ENCODE results near the gene SYCN. TPM values are rescaled to one million over a fixed set of nuclear protein-coding genes. Genes with fewer than 3 reads are reported as not detected.

Gene SYCN
- total and polyA plus RNA-seq, 2 of the 8 experiments (the other 6 are each of a cell fraction or from before 2014, with no cell fraction given) = not detected

DNA sequence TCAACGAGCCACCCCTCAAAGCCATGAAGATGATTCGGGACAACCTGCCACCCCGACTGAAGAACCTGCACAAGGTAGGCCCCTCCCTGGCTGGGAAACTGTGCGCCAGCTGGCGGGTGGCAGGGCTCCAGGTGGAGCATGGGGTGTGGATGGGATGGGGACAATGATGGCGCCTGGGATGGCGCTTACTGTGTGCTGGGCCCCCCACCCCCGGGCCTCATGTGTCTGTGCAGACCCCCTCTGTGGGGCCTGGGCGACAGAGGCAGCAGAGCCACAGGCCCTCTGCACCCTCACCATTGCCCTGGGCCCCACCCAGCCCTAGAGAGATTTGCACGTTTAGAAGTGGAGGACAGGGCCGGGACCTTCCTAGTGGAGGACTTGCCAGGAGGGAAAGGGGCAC is 26.3 kb downstream of the SYCN start:
- no peak overlapping the region for H3K14ac ChIP-seq (ENCODE audit: insufficient read length)
- no peaks in the 10 kb centered on the region for H3K23me2 ChIP-seq (ENCODE audit: low read depth, low read length)
- no peak overlapping the region for H3K56ac ChIP-seq (replicated peaks; ENCODE audit: insufficient read length, low read depth, low read length)
- no peak overlapping the region for H3K4me3 ChIP-seq (ENCODE audit: extremely low read depth in 1 of 4, insufficient read depth in 2 of 4, low read depth in 3 of 4, low read length in 4 of 4)
- no peaks in the 10 kb centered on the region for H3K79me2 ChIP-seq (ENCODE audit: control insufficient read depth in 1 of 2, insufficient read depth in 2 of 2, low read length in 2 of 2)
- H2BK5ac ChIP-seq (ENCODE audit: low read depth, low read length) = no peak overlapping the region
- no peak overlapping the region for H3K27ac ChIP-seq (ENCODE audit: low read depth, low read length)
- no peak overlapping the region for H2BK20ac ChIP-seq (ENCODE audit: low read length)
- no peak overlapping the region for H4K91ac ChIP-seq (replicated peaks; ENCODE audit: insufficient read length, low read length)
- no peaks in the 10 kb centered on the region for H3K27me3 ChIP-seq (replicated peaks in 1 of 4; ENCODE audit: control insufficient read depth in 3 of 4, extremely low read depth in 1 of 4, insufficient read depth in 3 of 4, low read length in 3 of 4)
- H2BK12ac ChIP-seq (ENCODE audit: low read depth, low read length) = no peak overlapping the region
- no peak for TF ChIP-seq JUN (IDR thresholded peaks at IDR 0.05; ENCODE audit: low read depth, low read length)
- TF ChIP-seq SRF (IDR thresholded peaks at IDR 0.05; ENCODE audit: low read depth, low read length) = no peak
- no peak for TF ChIP-seq POLR2AphosphoS5 (IDR thresholded peaks at IDR 0.05; ENCODE audit: low read depth, low read length)
- TF ChIP-seq CHD1 (IDR thresholded peaks at IDR 0.05; ENCODE audit: low read depth, low read length) = no peak
- TF ChIP-seq SUZ12 (IDR thresholded peaks at IDR 0.05; ENCODE audit: low read length) = no peak
- no peak for TF ChIP-seq TAF7 (optimal IDR thresholded peaks at IDR 0.05; ENCODE audit: borderline replicate concordance, low read depth, low read length)
- TF ChIP-seq BRCA1 (IDR thresholded peaks at IDR 0.05; ENCODE audit: low read depth, low read length) = no peak
- ChIA-PET POLR2A (ENCODE audit: partially characterized antibody) (no interaction called here), CTCF (ENCODE audit: partially characterized antibody) (interaction anchor here (1.4 to 5.1 kb wide), 3 partner anchors 10 to 64 kb away, joined by 6 to 33 read pairs (median 7); no protein-coding TSS in a partner anchor)
- H4K8ac ChIP-seq (ENCODE audit: extremely low read depth, insufficient read depth, low read length) = no peak overlapping the region
- 100% methylated on average over 6 of the region's 11 CpGs; no CpG with 5 or more reads in 1 of the 2 experiments for WGBS, 2 experiments (ENCODE audit: extremely low coverage in 1 of 2, insufficient coverage in 1 of 2, insufficient read length in 1 of 2, insufficient replicate concordance in 2 of 2, low coverage in 1 of 2, low lambda C conversion rate in 2 of 2, missing lambda C conversion rate in 1 of 2)
- no peaks in the 10 kb centered on the region for H3K79me1 ChIP-seq (ENCODE audit: low read depth, low read length)
- no peak overlapping the region for H3K4me2 ChIP-seq (ENCODE audit: insufficient read depth in 1 of 2, low read depth in 2 of 2, low read length in 2 of 2)
- H3K36me3 ChIP-seq (ENCODE audit: control insufficient read depth in 2 of 4, insufficient read depth in 4 of 4, low read length in 3 of 4) = peaks cover 0 to 30% (median 7%) of the 10 kb centered on the region in 4 experiments; a peak in 3 of 8 replicates
- H2AK5ac ChIP-seq (ENCODE audit: low read depth, low read length) = no peak overlapping the region
- no peaks in the 10 kb centered on the region for H3K4me1 ChIP-seq (replicated peaks in 1 of 4; ENCODE audit: control insufficient read depth in 3 of 4, insufficient read depth in 4 of 4, low read length in 3 of 4)
- H3K9me3 ChIP-seq (ENCODE audit: insufficient read depth in 2 of 2, low read depth in 1 of 2, low read length in 1 of 2) = no peaks in the 10 kb centered on the region
- FAIRE-seq (no peak), DNase-seq (ENCODE audit: low read depth in 1 of 2, low spot score in 2 of 2) (no peak)
- H3K18ac ChIP-seq (ENCODE audit: extremely low read depth, low read length) = no peak overlapping the region
- peaks cover 0 to 2% of the 10 kb centered on the region in 2 experiments for H4K20me1 ChIP-seq (replicated peaks in 1 of 2; ENCODE audit: control insufficient read depth in 1 of 2, insufficient read depth in 2 of 2, low read length in 2 of 2)
- H2BK15ac ChIP-seq (ENCODE audit: low read length) = no peak overlapping the region
- H3K9ac ChIP-seq (replicated peaks in 1 of 4; ENCODE audit: extremely low read depth in 1 of 4, low read depth in 3 of 4, low read length in 3 of 4) = no peak overlapping the region
- H3K4ac ChIP-seq (replicated peaks; ENCODE audit: insufficient read length, low read depth, low read length) = no peak overlapping the region
- no peak overlapping the region for H3K23ac ChIP-seq (ENCODE audit: insufficient read length)
- H2BK120ac ChIP-seq (replicated peaks; ENCODE audit: low read depth, low read length) = no peak overlapping the region
- no peak overlapping the region for H4K5ac ChIP-seq (ENCODE audit: insufficient read length, low read depth, low read length)
- no peak overlapping the region for H2AFZ ChIP-seq (ENCODE audit: low read length)

Data from H1 (cell line).